IMR-90 (cell line): ENCODE measurements around the gene CNNM2. TPM values are rescaled to one million over a fixed set of nuclear protein-coding genes. Genes with fewer than 3 reads are reported as not detected.

Experiments used
- ATAC-seq: fragments of 200-7000 bp; cut with Tn5 transposase; 2 replicates; pipeline ENCODE4 v1.9.1; 2020; ENCODE audit warnings: low read depth, mild to moderate bottlenecking, moderate library complexity
- BruUV-seq: library from RNA; stranded (reverse); fragments of 400-500 nt; replicated peaks from 2 replicates; lab custom pipeline; 2021; lab: Mats Ljungman, UMichigan
- CTCF ChIA-PET: fragments of 300-600 bp; formaldehyde crosslinking; extraction: SDS; loops from one replicate; lab custom pipeline; 2021; ENCODE audit warnings: antibody characterized with exemption; lab: Yijun Ruan, JAX
- POLR2A ChIA-PET: fragments of 300-600 bp; sonication (Branson Sonifier 250); formaldehyde crosslinking; loops from one replicate; lab custom pipeline; 2022; ENCODE audit warnings: antibody characterized with exemption; ENCODE audit not compliant: unreplicated experiment; lab: Charles Lee
- DNase-seq: peaks from one replicate; pipeline ENCODE4 v3.0.0; 2013
- H2AFZ ChIP-seq: replicated peaks from 2 replicates; pipeline ENCODE3; 2013; ENCODE audit warnings: low read length, mild to moderate bottlenecking; ENCODE audit not compliant: poor library complexity
- H2AK5ac ChIP-seq: 2 replicates; pipeline ENCODE4 v1.6.1; 2013; ENCODE audit warnings: low read depth, low read length, inconsistent platforms
- H2AK9ac ChIP-seq: replicated peaks from 2 replicates; pipeline ENCODE3; 2013; ENCODE audit warnings: mild to moderate bottlenecking, low read depth, low read length, moderate library complexity; ENCODE audit not compliant: poor library complexity
- H2BK120ac ChIP-seq: 2 replicates; pipeline ENCODE4 v1.6.1; 2013; ENCODE audit warnings: low read depth, low read length, inconsistent platforms
- H2BK15ac ChIP-seq: 3 replicates; pipeline ENCODE4 v1.6.1; 2013; ENCODE audit warnings: low read depth, low read length, inconsistent platforms
- H2BK20ac ChIP-seq: 2 replicates; pipeline ENCODE4 v1.6.1; 2013; ENCODE audit warnings: low read depth, mild to moderate bottlenecking, inconsistent platforms, low read length, moderate library complexity
- H2BK5ac ChIP-seq: 2 replicates; pipeline ENCODE4 v1.6.1; 2013; ENCODE audit warnings: mild to moderate bottlenecking, low read depth, low read length, inconsistent platforms; ENCODE audit not compliant: poor library complexity, severe bottlenecking
- H3K14ac ChIP-seq: replicated peaks from 2 replicates; pipeline ENCODE4 v1.6.1; 2013; ENCODE audit warnings: low read depth, low read length, inconsistent platforms
- H3K18ac ChIP-seq: 2 replicates; pipeline ENCODE4 v1.6.1; 2013; ENCODE audit warnings: low read depth, low read length, control low read depth
- H3K23ac ChIP-seq: 2 replicates; pipeline ENCODE4 v1.6.1; 2013; ENCODE audit warnings: low read depth, low read length, inconsistent platforms
- H3K27ac ChIP-seq: 2 replicates; pipeline ENCODE4 v1.5.1; 2013; ENCODE audit warnings: mild to moderate bottlenecking, control low read depth, low read length; ENCODE audit not compliant: insufficient read depth
- H3K27me3 ChIP-seq: 2 replicates; pipeline ENCODE4 v1.6.1; 2013; ENCODE audit warnings: low read length; ENCODE audit not compliant: control insufficient read depth, insufficient read depth
- H3K36me3 ChIP-seq: 2 replicates; pipeline ENCODE4 v1.6.1; 2013; ENCODE audit warnings: low read length, mixed read lengths; ENCODE audit not compliant: control insufficient read depth, insufficient read depth
- H3K4ac ChIP-seq: 2 replicates; pipeline ENCODE4 v1.6.1; 2013; ENCODE audit warnings: low read depth, low read length, inconsistent platforms
- H3K4me1 ChIP-seq: 2 replicates; pipeline ENCODE4 v1.6.1; 2013; ENCODE audit warnings: low read length, mixed read lengths; ENCODE audit not compliant: control insufficient read depth, insufficient read depth
- H3K4me2 ChIP-seq: 2 replicates; pipeline ENCODE4 v1.6.1; 2013; ENCODE audit warnings: low read depth, mild to moderate bottlenecking, control low read depth, low read length, moderate library complexity
- H3K4me3 ChIP-seq: 2 replicates; pipeline ENCODE4 v1.5.1; 2013; ENCODE audit warnings: low read depth, mild to moderate bottlenecking, control low read depth, low read length, moderate library complexity; ENCODE audit not compliant: insufficient read depth
- H3K56ac ChIP-seq: 2 replicates; pipeline ENCODE4 v1.6.1; 2013; ENCODE audit warnings: low read length, inconsistent platforms; ENCODE audit not compliant: insufficient read depth; ENCODE audit errors: extremely low read depth
- H3K79me1 ChIP-seq, 2 experiments: 2 replicates each; pipeline ENCODE4 v1.6.1; 2013; ENCODE audit warnings: low read length in 2 of 2, inconsistent platforms in 1 of 2, low read depth in 1 of 2
- H3K9ac ChIP-seq: 2 replicates; pipeline ENCODE4 v1.6.1; 2013; ENCODE audit warnings: low read depth, low read length, control low read depth
- H3K9me1 ChIP-seq: 2 replicates; pipeline ENCODE4 v1.6.1; 2013; ENCODE audit warnings: low read length, inconsistent platforms; ENCODE audit not compliant: insufficient read depth
- H3K9me3 ChIP-seq: 2 replicates; pipeline ENCODE4 v1.6.1; 2013; ENCODE audit warnings: low read length; ENCODE audit not compliant: control insufficient read depth, insufficient read depth
- H4K20me1 ChIP-seq: 2 replicates; pipeline ENCODE4 v1.6.1; 2013; ENCODE audit warnings: low read length, inconsistent platforms; ENCODE audit not compliant: insufficient read depth
- H4K5ac ChIP-seq: 2 replicates; pipeline ENCODE4 v1.6.1; 2013; ENCODE audit warnings: mild to moderate bottlenecking, low read depth, low read length, control low read depth
- H4K8ac ChIP-seq, 2 experiments: 2 replicates each; pipeline ENCODE4 v1.6.1; 2013; ENCODE audit warnings: low read depth in 2 of 2, low read length in 2 of 2, control low read depth in 1 of 2, inconsistent platforms in 1 of 2
- H4K91ac ChIP-seq: 2 replicates; pipeline ENCODE4 v1.6.1; 2013; ENCODE audit warnings: low read depth, low read length, inconsistent platforms; ENCODE audit not compliant: insufficient read depth
- BHLHE40 ChIP-seq: fragments of 150-350 bp; IDR thresholded peaks from 2 replicates; pipeline ENCODE4 v1.6.1; 2016; ENCODE audit warnings: mild to moderate bottlenecking, low read depth, low read length
- CEBPB ChIP-seq: IDR thresholded peaks from 2 replicates; pipeline ENCODE4 v1.6.1; 2012; ENCODE audit warnings: low read depth, low read length, improper control_type of control experiment
- CHD1 ChIP-seq: IDR thresholded peaks from 2 replicates; pipeline ENCODE4 v1.6.1; 2012; ENCODE audit warnings: low read depth, low read length, improper control_type of control experiment
- CTCF ChIP-seq: conservative IDR thresholded peaks from 2 replicates; pipeline ENCODE4 v1.5.1; 2012; ENCODE audit warnings: mild to moderate bottlenecking, low read depth, low read length, improper control_type of control experiment
- FOS ChIP-seq: fragments of 150-350 bp; IDR thresholded peaks from 2 replicates; pipeline ENCODE4 v1.6.1; 2016; ENCODE audit warnings: low read depth, low read length
- MAFK ChIP-seq: IDR thresholded peaks from 2 replicates; pipeline ENCODE4 v1.6.1; 2012; ENCODE audit warnings: low read depth, low read length, improper control_type of control experiment
- MAZ ChIP-seq: IDR thresholded peaks from 2 replicates; pipeline ENCODE4 v1.6.1; 2012; ENCODE audit warnings: low read depth, mild to moderate bottlenecking, low read length, improper control_type of control experiment, moderate library complexity, borderline replicate concordance
- MXI1 ChIP-seq: IDR thresholded peaks from 2 replicates; pipeline ENCODE4 v1.6.1; 2012; ENCODE audit warnings: low read depth, mild to moderate bottlenecking, low read length, moderate library complexity, borderline replicate concordance
- POLR2A ChIP-seq: IDR thresholded peaks from 2 replicates; pipeline ENCODE4 v1.6.1; 2012; ENCODE audit warnings: mild to moderate bottlenecking, low read depth, low read length
- RAD21 ChIP-seq: IDR thresholded peaks from 2 replicates; pipeline ENCODE4 v1.6.1; 2012; ENCODE audit warnings: low read length, improper control_type of control experiment
- RCOR1 ChIP-seq: IDR thresholded peaks from 2 replicates; pipeline ENCODE4 v1.6.1; 2012; ENCODE audit warnings: mild to moderate bottlenecking, low read length, improper control_type of control experiment; ENCODE audit not compliant: insufficient replicate concordance
- RFX5 ChIP-seq: IDR thresholded peaks from 2 replicates; pipeline ENCODE4 v1.8.0; 2012; ENCODE audit warnings: low read depth, mild to moderate bottlenecking, low read length, moderate library complexity
- SMC3 ChIP-seq: fragments of 150-350 bp; IDR thresholded peaks from 2 replicates; pipeline ENCODE4 v1.6.1; 2016; ENCODE audit warnings: low read depth, mild to moderate bottlenecking, antibody characterized with exemption, low read length, moderate library complexity
- USF2 ChIP-seq: fragments of 150-350 bp; IDR thresholded peaks from 2 replicates; pipeline ENCODE4 v1.6.1; 2017; ENCODE audit warnings: mild to moderate bottlenecking, antibody characterized with exemption, low read length, low read depth
- WGBS, 2 experiments: methylation state at CpG; one replicate each; pipeline versions ENCODE4 v1.1.5 to v1.1.7; 2013; ENCODE audit warnings: missing lambda C conversion rate in 2 of 2; ENCODE audit not compliant: insufficient read length in 1 of 2; ENCODE audit errors: extremely low coverage in 2 of 2; 5-methylcytosine and 5-hydroxymethylcytosine counted together
- dilution Hi-C: fragments of 300-500 bp; cut with HindIII; formaldehyde crosslinking; loops from one replicate; pipeline ENCODE4 v1.14.3; 2018; ENCODE audit warnings: low sequenced_read_pairs; ENCODE audit not compliant: unreplicated experiment
- in situ Hi-C: fragments of 300-500 bp; cut with MboI; formaldehyde crosslinking; loops from 3 replicates; pipeline ENCODE4 v1.14.3; 2019; ENCODE audit warnings: low sequenced_read_pairs, inconsistent platforms, mixed read lengths
- intact Hi-C: fragments of 100-400 bp; cut with micrococcal nuclease; formaldehyde crosslinking; loops from 2 replicates; pipeline ENCODE4 v1.10.0; 2022
- polyA plus RNA-seq, 3 experiments: library from polyadenylated mRNA; depleted of rRNA; stranded (reverse); fragments of >200 nt; gene quantifications; 2 replicates each; pipeline ENCODE4 v1.2.3, GENCODE V29; 2012; ENCODE audit warnings: low replicate concordance in 1 of 3
- total RNA-seq: library from RNA; depleted of rRNA; stranded (reverse); fragments of >200 nt; gene quantifications from 2 replicates; pipeline ENCODE4 v1.2.3, GENCODE V29; 2012

Gene CNNM2
- total and polyA plus RNA-seq, 2 of the 4 experiments (the other 2 are of a cell fraction): 4.7 to 5.6 TPM

GRCh38 chr10:102914781-102915180 is 3.3 kb upstream of the CNNM2 start:
- Histone ChIP-seq H2BK120ac (no peak overlapping the region), H3K56ac (no peak overlapping the region), H4K20me1 (peaks cover 7% of the 10 kb centered on the region; the same call in 1 of the 2 replicates), H4K5ac (no peak overlapping the region), H3K9me3 (no peaks in the 10 kb centered on the region), H3K4me1 (no peaks in the 10 kb centered on the region), H3K27me3 (no peaks in the 10 kb centered on the region), H2AFZ (no peak overlapping the region), H2BK5ac (no peak overlapping the region), H2AK5ac (no peak overlapping the region), H3K79me1 (peaks cover 0 to 13% of the 10 kb centered on the region in 2 experiments; a peak in 3 of 4 replicates), H3K4ac (no peak overlapping the region), H3K9ac (no peak overlapping the region), H3K27ac (no peak overlapping the region), H3K18ac (no peak overlapping the region), H4K91ac (no peak overlapping the region), H4K8ac (no peak overlapping the region), H2BK20ac (no peak overlapping the region), H3K36me3 (no peaks in the 10 kb centered on the region), H3K14ac (no peak overlapping the region), H3K23ac (no peak overlapping the region), H2BK15ac (no peak overlapping the region), H3K4me2 (no peak overlapping the region), H2AK9ac (no peak overlapping the region), H3K4me3 (no peak overlapping the region), H3K9me1 (peaks cover 3% of the 10 kb centered on the region; the same call in 1 of the 2 replicates)
- no peak for ATAC-seq
- no TSS peak for BruUV-seq
- TF ChIP-seq SMC3 (no peak), MAZ (no peak), RCOR1 (no peak), CHD1 (no peak), BHLHE40 (no peak), CEBPB (no peak), MAFK (no peak), USF2 (no peak), RAD21 (no peak), MXI1 (no peak), CTCF (no peak), RFX5 (no peak), POLR2A (no peak), FOS (no peak)
- CTCF ChIA-PET: no interaction called here
- no CpG with 5 or more reads among the region's 1 CpG for WGBS, 2 experiments
- dilution Hi-C loops: no loop called here
- DNase-seq: no peak
- intact Hi-C loops: no loop called here
- in situ Hi-C loops: loop anchor here (5.0 kb wide), 2 partner anchors 148 to 328 kb away; no protein-coding TSS in a partner anchor
- POLR2A ChIA-PET: no interaction called here
